SU-DHL-6 (cell line): Measurements from ENCODE around the gene LPIN1.

ENCODE experiments used
- H2AFZ ChIP-seq: fragments of 200-600 bp; sonication (generic); 2 replicates; pipeline ENCODE4 v1.6.1; 2014; ENCODE audit warnings: low read depth, mild to moderate bottlenecking, moderate library complexity, mixed read lengths, antibody characterized with exemption, low read length; ENCODE audit not compliant: severe bottlenecking
- H3F3A ChIP-seq: fragments of 200-600 bp; shearing (Covaris generic); 2 replicates; pipeline ENCODE4 v1.6.0; 2016; ENCODE audit warnings: antibody characterized with exemption, mild to moderate bottlenecking; ENCODE audit not compliant: insufficient read depth
- H3K27ac ChIP-seq: fragments of 200-600 bp; sonication (generic); 2 replicates; pipeline ENCODE4 v1.5.1; 2016; ENCODE audit warnings: low read depth, mild to moderate bottlenecking, low read length, moderate library complexity, mixed read lengths
- H3K27me3 ChIP-seq: fragments of 200-600 bp; sonication (generic), shearing (Covaris generic); 2 replicates; pipeline ENCODE4 v1.6.0; 2014; ENCODE audit warnings: mild to moderate bottlenecking, low read length
- H3K36me3 ChIP-seq: fragments of 200-600 bp; sonication (generic); 2 replicates; pipeline ENCODE4 v1.6.1; 2014; ENCODE audit warnings: mild to moderate bottlenecking, low read length, mixed read lengths
- H3K4me2 ChIP-seq: fragments of 300-600, 200-600 bp; shearing (Covaris generic), sonication (generic); 2 replicates; pipeline ENCODE4 v1.6.0; 2014; ENCODE audit warnings: low read length, low read depth, mild to moderate bottlenecking; ENCODE audit not compliant: poor library complexity, severe bottlenecking
- H3K4me3 ChIP-seq: fragments of 200-600 bp; sonication (generic); 2 replicates; pipeline ENCODE4 v1.5.1; 2014; ENCODE audit warnings: antibody characterized with exemption, low read length, mild to moderate bottlenecking, mixed read lengths; ENCODE audit not compliant: insufficient read depth, poor library complexity, severe bottlenecking
- H3K79me2 ChIP-seq: fragments of 200-600 bp; sonication (generic); 2 replicates; pipeline ENCODE4 v1.6.1; 2014; ENCODE audit warnings: mild to moderate bottlenecking, low read length, moderate library complexity; ENCODE audit not compliant: insufficient read depth
- H3K9ac ChIP-seq: fragments of 200-600 bp; sonication (generic); 2 replicates; pipeline ENCODE4 v1.7.0; 2014; ENCODE audit warnings: mild to moderate bottlenecking, low read length
- H3K9me2 ChIP-seq: fragments of 200-600 bp; sonication (generic); replicated peaks from 2 replicates; pipeline ENCODE4 v1.6.1; 2014; ENCODE audit warnings: low read length; ENCODE audit not compliant: insufficient read depth
- H3K9me3 ChIP-seq: fragments of 200-600 bp; sonication (generic); 2 replicates; pipeline ENCODE4 v1.6.1; 2014; ENCODE audit warnings: low read length, mixed read lengths; ENCODE audit not compliant: insufficient read depth
- H4K20me1 ChIP-seq: fragments of 200-600 bp; sonication (generic); 2 replicates; pipeline ENCODE4 v1.6.1; 2014; ENCODE audit warnings: low read depth, mild to moderate bottlenecking, antibody characterized with exemption, low read length, moderate library complexity, mixed read lengths
- CTCF ChIP-seq: fragments of 200-600 bp; sonication (generic); IDR thresholded peaks from one replicate; pipeline ENCODE4 v1.5.1; 2017; ENCODE audit warnings: antibody characterized with exemption, mild to moderate bottlenecking, low read length, moderate library complexity; ENCODE audit not compliant: insufficient read depth, poor library complexity, severe bottlenecking
- EZH2phosphoT487 ChIP-seq: fragments of 200-600 bp; sonication (generic), shearing (Covaris generic); conservative IDR thresholded peaks from 2 replicates; pipeline ENCODE4 v1.6.1; 2018; ENCODE audit warnings: mild to moderate bottlenecking, antibody characterized with exemption, low read length, moderate library complexity, mixed read lengths

LPIN1 gene

DNA sequence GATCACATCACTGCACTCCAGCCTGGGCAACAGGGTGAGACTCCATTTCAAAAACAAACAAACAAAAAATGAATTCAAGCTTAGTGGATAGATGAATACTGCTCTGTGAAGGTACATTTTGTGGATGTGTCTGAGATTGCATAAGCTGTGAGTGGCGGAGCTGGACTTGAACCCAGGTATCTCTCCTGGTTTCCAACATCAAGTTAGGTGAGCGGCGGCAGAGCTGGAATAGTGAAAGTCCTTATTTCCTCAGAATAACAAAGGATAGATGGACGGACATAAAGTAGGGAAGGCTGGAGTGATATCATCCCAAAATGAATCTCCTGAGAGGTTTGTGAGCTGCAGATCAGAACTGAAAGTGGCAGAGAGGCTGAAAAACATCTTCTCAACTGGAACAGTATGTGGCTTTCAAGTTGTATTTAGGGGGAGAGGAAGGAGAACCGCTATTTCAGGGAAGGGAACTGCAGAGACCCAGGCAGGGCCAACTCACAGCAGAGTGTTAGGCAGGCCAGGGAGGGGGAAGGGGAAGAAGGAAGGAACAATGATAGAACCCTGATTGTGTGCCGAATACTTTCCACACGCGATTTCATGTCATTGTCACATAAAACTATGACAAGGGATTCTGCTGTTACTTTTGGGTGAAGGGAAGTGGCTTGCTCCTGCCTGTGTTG is 106.2 kb downstream of the LPIN1 start:
- no peak overlapping the region for H3K9ac ChIP-seq
- TF ChIP-seq EZH2phosphoT487, result no peak
- no peak for TF ChIP-seq CTCF
- H3F3A ChIP-seq, result no peaks in the 10 kb centered on the region
- no peak overlapping the region for H3K4me3 ChIP-seq
- 0 out of 2 replicates have a peak, but pooled peaks cover under 1% of the 10 kb centered on the region for H3K36me3 ChIP-seq
- H3K4me2 ChIP-seq, result no peak overlapping the region
- H2AFZ ChIP-seq, result no peak overlapping the region
- H4K20me1 ChIP-seq, result no peaks in the 10 kb centered on the region
- H3K9me3 ChIP-seq, result no peaks in the 10 kb centered on the region; the same call in 1 of the 2 replicates
- no peak overlapping the region for H3K27ac ChIP-seq
- no peaks in the 10 kb centered on the region for H3K9me2 ChIP-seq
- H3K27me3 ChIP-seq, result no peaks in the 10 kb centered on the region
- H3K79me2 ChIP-seq, result no peaks in the 10 kb centered on the region

- Histone ChIP-seq H3K9me3 (no peaks in the 10 kb centered on the region), H3K27me3 (no peaks in the 10 kb centered on the region), H3K4me3 (no peak overlapping the region), H3K9me2 (no peaks in the 10 kb centered on the region), H3K4me2 (no peak overlapping the region), H3K36me3 (no peaks in the 10 kb centered on the region), H3K79me2 (no peaks in the 10 kb centered on the region), H3K27ac (no peak overlapping the region), H4K20me1 (no peaks in the 10 kb centered on the region), H2AFZ (no peak overlapping the region), H3F3A (no peaks in the 10 kb centered on the region), H3K9ac (no peak overlapping the region)
- TF ChIP-seq EZH2phosphoT487 (no peak), CTCF (no peak)
Observed at GRCh38 chr2:11853197-11853588, 106.8 kb downstream of the LPIN1 start.

DNA sequence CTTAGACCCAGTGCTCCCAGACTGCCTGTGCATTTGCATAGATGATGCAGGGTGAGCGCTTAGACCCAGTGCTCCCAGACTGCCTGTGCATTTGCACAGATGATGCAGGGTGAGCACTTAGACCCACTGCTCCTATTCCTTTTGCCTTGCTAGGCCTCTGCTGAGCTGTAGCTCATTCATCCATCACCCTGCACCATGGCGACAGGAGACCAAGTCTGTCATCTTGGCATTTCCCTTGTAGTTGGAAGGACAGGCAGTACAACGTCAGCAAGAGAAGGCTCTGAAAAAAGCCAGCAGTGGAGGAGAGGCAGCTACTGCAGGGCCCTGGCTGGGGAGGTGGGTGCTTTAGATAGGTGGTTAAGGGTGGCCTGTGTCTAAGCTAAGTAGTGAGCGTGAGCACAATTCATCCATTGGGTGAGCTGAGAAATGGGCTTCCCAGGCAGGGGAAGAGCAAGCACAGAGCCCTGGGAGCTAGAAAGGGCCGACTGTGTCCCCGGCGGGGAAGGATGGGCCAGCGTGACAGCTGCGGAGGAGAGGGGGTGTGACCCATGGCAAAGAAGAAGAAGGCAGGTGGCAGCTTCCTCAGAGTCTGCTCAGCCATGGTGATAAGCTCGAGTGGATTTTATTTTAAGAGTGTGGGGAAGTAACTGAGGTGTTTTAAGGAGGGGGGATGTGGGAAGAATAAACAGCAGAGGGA is 108.8 kb downstream of the LPIN1 start:
- Histone ChIP-seq H3K27me3 (no peaks in the 10 kb centered on the region), H3F3A (no peaks in the 10 kb centered on the region), H3K9me2 (no peaks in the 10 kb centered on the region), H3K79me2 (no peaks in the 10 kb centered on the region), H3K9me3 (peaks cover 15% of the 10 kb centered on the region; the same call in 1 of the 2 replicates), H3K9ac (no peak overlapping the region; the same call in 1 of the 2 replicates), H3K4me2 (no peak overlapping the region), H3K4me3 (no peak overlapping the region), H4K20me1 (no peaks in the 10 kb centered on the region), H2AFZ (no peak overlapping the region), H3K36me3 (0 out of 2 replicates have a peak, but pooled peaks cover 5% of the 10 kb centered on the region), H3K27ac (no peak overlapping the region)
- TF ChIP-seq EZH2phosphoT487, result no peak
- no peak for TF ChIP-seq CTCF
